Right lobe of liver (tissue), 4 donors: ENCODE results near the gene MOGAT1.

Experiments
- CTCF ChIP-seq, 4 donors: fragments of 200-600 bp in 3 of 4; fragments of 450-650 bp in 1 of 4; IDR thresholded peaks; one replicate each; pipeline versions ENCODE4 v1.5.1 to v1.8.0; 2016 to 2022; ENCODE audit warnings: antibody characterized with exemption in 4 of 4, mild to moderate bottlenecking in 2 of 4
- POLR2A ChIP-seq: fragments of 450-650 bp; IDR thresholded peaks from one replicate; pipeline ENCODE4 v1.6.1; 2017; ENCODE audit warnings: antibody characterized with exemption, mild to moderate bottlenecking
- donor health status: DM: no; HTN: no; CAD: no.
- donor health status: DM: no; HTN: no; CAD: no.
- donor health status: DM: no; HTN: yes; CAD: no.

- TF ChIP-seq CTCF (IDR thresholded peaks at IDR 0.05) (no peak), POLR2A (no peak)
Observed at GRCh38 chr2:222713002-222713401, 41.5 kb downstream of the MOGAT1 start.
